ENCODE measurements around the gene PRKCH. TPM values are rescaled to one million over a fixed set of nuclear protein-coding genes. Genes with fewer than 3 reads are reported as not detected.
A peak's percentile ranks its signal among the peaks of the same experiment; 100 is the strongest.

Gene PRKCH
- total RNA-seq, 1 donor from 2014 or later: 18.4 TPM

GRCh38 chr14:61296151-61296550, 25.2 kb upstream of the PRKCH start:
- no peak overlapping the region for H3K4me3 ChIP-seq
- H3K4me1 ChIP-seq: peaks cover 6% of the 10 kb centered on the region
- H3K27ac ChIP-seq (replicated peaks): no peak overlapping the region
- H3K9me3 ChIP-seq (replicated peaks): no peaks in the 10 kb centered on the region
- no peaks in the 10 kb centered on the region for H3K27me3 ChIP-seq (ENCODE audit: low read depth)
- TF ChIP-seq CTCF (IDR thresholded peaks at IDR 0.05; ENCODE audit: borderline replicate concordance): no peak
- H3K36me3 ChIP-seq: no peaks in the 10 kb centered on the region
- DNase-seq: no peak
- intact Hi-C loops (cut with micrococcal nuclease): loop anchor here (10.0 kb wide), 1 partner anchor 549 kb away; no protein-coding TSS in a partner anchor

DNA sequence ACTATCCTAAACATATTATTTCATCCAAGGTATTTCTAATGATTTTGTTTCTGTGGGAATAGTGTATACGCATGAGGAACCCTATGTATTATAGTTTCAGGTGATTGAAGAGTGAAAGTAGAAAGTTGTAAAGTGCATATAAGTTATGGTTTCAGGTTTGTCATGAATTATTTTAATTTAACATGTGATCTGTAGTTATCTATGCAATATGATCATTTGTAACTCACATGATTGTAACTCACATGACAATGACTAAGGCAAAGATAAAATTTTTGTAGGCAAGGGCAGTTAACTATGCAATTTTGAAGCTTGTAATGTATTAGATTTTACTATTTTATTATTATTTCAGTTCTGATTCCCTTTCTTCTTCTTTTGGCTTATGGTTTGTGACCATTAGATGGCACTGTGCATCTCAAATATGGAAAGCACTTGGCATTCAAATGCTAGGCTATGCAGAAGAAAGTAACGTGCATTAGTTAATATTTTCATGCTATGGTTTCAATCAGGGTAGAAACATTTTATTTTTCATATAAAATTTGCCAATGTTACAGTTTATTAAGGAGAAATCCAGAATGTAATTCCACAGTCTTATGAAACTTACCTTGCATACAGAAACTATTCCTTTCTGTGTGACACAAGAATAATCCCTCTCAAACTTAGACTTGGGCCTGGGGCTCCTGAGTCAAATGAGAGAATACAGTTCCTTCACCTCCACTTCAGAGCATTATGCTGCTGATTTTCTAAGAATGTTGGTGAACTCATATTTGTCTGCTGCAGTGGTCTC, 24.5 kb upstream of the PRKCH start:
- H3K4me1 ChIP-seq: peaks cover 6% of the 10 kb centered on the region
- no peaks in the 10 kb centered on the region for H3K36me3 ChIP-seq
- H3K4me3 ChIP-seq: no peak overlapping the region
- no peaks in the 10 kb centered on the region for H3K27me3 ChIP-seq (ENCODE audit: low read depth)
- intact Hi-C loops (cut with micrococcal nuclease): loop anchor here (10.0 kb wide), 1 partner anchor 548 kb away; no protein-coding TSS in a partner anchor
- H3K9me3 ChIP-seq (replicated peaks): peaks cover 4% of the 10 kb centered on the region
- no peak for DNase-seq
- TF ChIP-seq CTCF (IDR thresholded peaks at IDR 0.05; ENCODE audit: borderline replicate concordance): peak; percentile 79
- no peak overlapping the region for H3K27ac ChIP-seq (replicated peaks)

DNA sequence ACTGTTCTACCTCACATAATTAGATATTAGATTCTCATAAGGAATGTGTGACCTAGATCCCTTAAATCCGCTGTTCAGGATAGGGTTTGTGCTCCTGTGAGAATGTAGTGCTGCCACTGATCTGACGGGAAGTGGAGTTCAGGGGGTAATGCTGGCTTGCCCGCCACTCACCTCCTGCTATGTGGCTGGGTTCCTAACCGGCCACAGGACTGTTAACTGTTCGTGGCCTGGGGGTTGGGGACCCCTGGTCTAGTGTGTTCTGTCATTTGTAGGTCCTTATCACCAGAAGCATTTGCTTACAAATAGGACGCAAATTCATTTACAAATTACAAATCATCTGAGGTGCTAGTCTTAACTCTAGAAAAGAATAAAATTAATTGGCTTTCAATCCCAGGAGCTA, 23.8 kb upstream of the PRKCH start:
- no peaks in the 10 kb centered on the region for H3K27me3 ChIP-seq (ENCODE audit: low read depth)
- H3K4me3 ChIP-seq: no peak overlapping the region
- intact Hi-C loops (cut with micrococcal nuclease): loop anchor here (10.0 kb wide), 1 partner anchor 547 kb away; no protein-coding TSS in a partner anchor
- H3K4me1 ChIP-seq: peaks cover 6% of the 10 kb centered on the region
- H3K9me3 ChIP-seq (replicated peaks): peaks cover 7% of the 10 kb centered on the region
- no peak overlapping the region for H3K27ac ChIP-seq (replicated peaks)
- TF ChIP-seq CTCF (IDR thresholded peaks at IDR 0.05; ENCODE audit: borderline replicate concordance): no peak
- no peaks in the 10 kb centered on the region for H3K36me3 ChIP-seq
- no peak for DNase-seq

DNA sequence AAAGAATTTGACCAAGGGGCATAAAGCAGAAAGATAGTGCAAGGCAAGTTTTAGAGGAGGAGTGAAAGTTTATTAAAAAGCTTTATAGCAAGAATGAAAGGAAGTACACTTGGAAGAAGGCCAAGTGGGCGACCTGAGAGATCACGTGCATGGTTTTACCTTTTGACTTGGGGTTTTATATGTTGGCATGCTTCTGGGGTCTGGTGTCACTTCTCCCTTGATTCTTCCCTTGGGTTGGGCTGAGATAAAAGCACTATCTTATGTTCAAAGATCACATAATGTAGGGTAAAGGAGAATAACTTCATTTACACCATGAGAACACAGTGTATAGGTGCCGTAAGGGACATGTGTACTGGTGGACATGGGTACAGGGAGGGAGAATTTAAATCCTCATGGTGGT, 22.6 kb upstream of the PRKCH start:
- Histone ChIP-seq H3K4me1 (peaks cover 6% of the 10 kb centered on the region), H3K36me3 (no peaks in the 10 kb centered on the region), H3K4me3 (no peak overlapping the region), H3K27me3 (ENCODE audit: low read depth) (no peaks in the 10 kb centered on the region), H3K27ac (replicated peaks) (no peak overlapping the region), H3K9me3 (replicated peaks) (peaks cover 7% of the 10 kb centered on the region)
- no peak for TF ChIP-seq CTCF (IDR thresholded peaks at IDR 0.05; ENCODE audit: borderline replicate concordance)
- no peak for DNase-seq
- intact Hi-C loops (cut with micrococcal nuclease): loop anchor here (10.0 kb wide), 1 partner anchor 546 kb away; no protein-coding TSS in a partner anchor

DNA sequence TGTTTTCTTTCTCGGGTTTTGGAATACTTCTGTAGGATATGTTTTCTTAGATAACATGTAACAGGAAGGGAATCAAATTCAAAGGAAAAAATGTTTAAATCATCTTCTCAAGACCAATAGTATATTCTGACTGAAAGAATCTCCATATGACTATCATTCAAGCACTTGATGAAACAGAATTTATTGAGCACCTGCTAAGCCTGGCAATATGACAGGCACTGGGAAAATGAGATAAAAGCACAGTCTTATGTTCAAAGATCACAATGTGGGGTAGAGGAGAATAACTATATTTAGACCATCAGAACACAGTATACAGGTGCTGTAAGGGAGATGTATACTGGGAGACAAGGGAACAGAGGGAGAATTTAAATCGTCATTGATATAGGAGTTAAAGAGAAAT, 21.2 kb upstream of the PRKCH start:
- DNase-seq: no peak
- no peak overlapping the region for H3K27ac ChIP-seq (replicated peaks)
- no peak overlapping the region for H3K4me3 ChIP-seq
- H3K27me3 ChIP-seq (ENCODE audit: low read depth): no peaks in the 10 kb centered on the region
- H3K36me3 ChIP-seq: no peaks in the 10 kb centered on the region
- TF ChIP-seq CTCF (IDR thresholded peaks at IDR 0.05; ENCODE audit: borderline replicate concordance): no peak
- intact Hi-C loops (cut with micrococcal nuclease): loop anchor here (10.0 kb wide), 1 partner anchor 155 kb away; no protein-coding TSS in a partner anchor
- peaks cover 13% of the 10 kb centered on the region for H3K9me3 ChIP-seq (replicated peaks)
- H3K4me1 ChIP-seq: peaks cover 6% of the 10 kb centered on the region

Data from left ventricle myocardium inferior (tissue), 1 donor.